GM21390 (cell line): ENCODE data around the gene OR11A1.

Experiments used
- ATAC-seq: cut with Tn5 transposase; IDR thresholded peaks from one replicate; pipeline ENCODE4 v1.9.1; 2021; ENCODE audit not compliant: unreplicated experiment

The OR11A1 gene

DNA sequence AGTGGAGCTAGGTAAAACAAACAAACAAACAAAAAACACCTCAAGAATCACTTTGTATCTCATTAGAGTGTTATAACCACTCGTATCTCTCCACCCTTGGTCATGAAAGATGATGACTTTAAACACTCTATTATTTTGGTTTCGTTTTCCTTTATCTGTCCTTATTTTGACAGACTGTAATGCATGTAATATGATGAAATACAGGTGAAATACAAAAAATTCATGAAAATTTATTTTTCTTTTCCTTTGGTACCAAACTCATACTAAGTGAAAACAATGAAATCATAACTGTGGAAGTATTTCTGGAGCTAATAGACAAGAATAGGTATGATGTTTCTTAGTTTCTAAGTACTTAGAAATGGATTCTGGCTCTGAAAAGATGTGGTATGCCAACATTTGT is 57.3 kb downstream of the OR11A1 start:
- no peak for ATAC-seq

DNA sequence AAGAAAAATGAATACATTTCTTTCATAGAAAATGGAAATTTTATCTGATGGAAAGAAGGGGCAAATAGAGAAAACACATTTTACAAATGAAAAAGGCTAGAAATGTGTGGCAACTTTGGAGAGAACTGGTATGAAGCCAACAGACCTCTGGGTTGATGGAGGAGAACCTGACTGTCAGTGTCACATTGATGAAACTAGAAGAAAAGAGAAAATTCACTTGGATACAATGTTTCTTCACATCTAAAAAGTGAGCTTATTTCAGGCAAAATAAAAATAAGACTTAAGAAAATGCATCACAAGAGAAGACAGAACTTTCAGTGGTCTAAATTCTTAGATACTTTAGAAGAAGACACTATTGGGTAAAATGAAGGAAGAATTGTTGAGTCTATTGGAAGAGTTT is 61.5 kb downstream of the OR11A1 start, which contains the start of gene OR12D2:
OR12D2 (plus strand) TSS at position 301 of the 400 bp plus-strand sequence. CDS start 1,069 bp downstream, outside the sequence.
- ATAC-seq = no peak

DNA sequence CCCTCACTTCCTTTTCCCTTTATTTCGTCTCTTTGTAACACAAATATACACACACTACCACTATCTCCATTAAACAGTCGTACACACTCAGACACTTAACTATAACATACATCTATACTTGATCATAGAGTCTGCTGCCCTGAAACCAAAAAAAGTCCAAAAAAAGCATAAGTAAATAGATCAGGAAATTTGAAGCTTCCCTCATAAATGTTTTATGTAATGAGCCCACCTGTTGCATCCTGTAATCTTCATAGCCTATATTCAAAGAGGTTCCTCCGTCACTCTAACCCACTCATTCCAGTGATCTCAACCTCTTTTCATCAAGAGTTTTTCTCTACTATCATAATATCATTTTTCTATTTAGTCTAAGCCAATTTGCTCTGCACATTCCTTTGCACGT is 68.3 kb downstream of the OR11A1 start:
- no peak for ATAC-seq

GRCh38 chr6:29376003-29376402 is 80.9 kb downstream of the OR11A1 start:
- ATAC-seq = no peak
